Naive B cell (primary cell): ENCODE data around the gene ASTN2. TPM values are rescaled to one million over a fixed set of nuclear protein-coding genes. Genes with fewer than 3 reads are reported as not detected.

Experiments used
- ATAC-seq, 2 donors: fragments of 150-1000 bp; cut with Tn5 transposase; 2 replicates each; pipeline ENCODE4 v1.10.0; 2021; ENCODE audit warnings: low read depth in 2 of 2, mild to moderate bottlenecking in 2 of 2, moderate library complexity in 2 of 2
- DNase-seq: peaks from one replicate; pipeline ENCODE4 v3.0.0; 2022
- H3K27ac Mint-ChIP-seq, 6 donors: one replicate each; pipeline ENCODE4 v1.8.0; 2020 to 2022; ENCODE audit warnings: mild to moderate bottlenecking in 6 of 6, mixed read lengths in 6 of 6, moderate library complexity in 5 of 6, inconsistent platforms in 2 of 6
- H3K27me3 Mint-ChIP-seq, 3 donors: one replicate each; pipeline ENCODE4 v1.8.0; 2021 to 2022; ENCODE audit warnings: mixed read lengths in 3 of 3, mild to moderate bottlenecking in 1 of 3
- H3K36me3 Mint-ChIP-seq, 2 donors: one replicate each; pipeline ENCODE4 v1.8.0; 2020 to 2022; ENCODE audit warnings: mixed read lengths in 2 of 2, inconsistent platforms in 1 of 2, mild to moderate bottlenecking in 1 of 2
- H3K4me1 Mint-ChIP-seq, 3 donors: one replicate each; pipeline ENCODE4 v1.8.0; 2020 to 2022; ENCODE audit warnings: mixed read lengths in 3 of 3, inconsistent platforms in 1 of 3, mild to moderate bottlenecking in 1 of 3, moderate library complexity in 1 of 3
- H3K4me3 Mint-ChIP-seq, 8 donors: one replicate each; pipeline ENCODE4 v1.8.0; 2020 to 2022; ENCODE audit warnings: mild to moderate bottlenecking in 8 of 8, mixed read lengths in 8 of 8, moderate library complexity in 8 of 8, inconsistent platforms in 2 of 8
- H3K9me3 Mint-ChIP-seq, 7 donors: one replicate each; pipeline ENCODE4 v1.8.0; 2020 to 2022; ENCODE audit warnings: mixed read lengths in 7 of 7, mild to moderate bottlenecking in 5 of 7, inconsistent platforms in 2 of 7, moderate library complexity in 1 of 7
- polyA plus RNA-seq, 6 donors: library from polyadenylated mRNA; unstranded; fragments of 300-500 nt; fragmentation: Illumina TruSeq; gene quantifications; one replicate each; pipeline ENCODE4 v1.2.3, GENCODE V29; 2021; ENCODE audit warnings: low read depth in 6 of 6

The ASTN2 gene
- polyA plus RNA-seq, 6 donors from 2014 or later: 0.89 to 2.5 (median 1.5) TPM; not detected in 1

DNA sequence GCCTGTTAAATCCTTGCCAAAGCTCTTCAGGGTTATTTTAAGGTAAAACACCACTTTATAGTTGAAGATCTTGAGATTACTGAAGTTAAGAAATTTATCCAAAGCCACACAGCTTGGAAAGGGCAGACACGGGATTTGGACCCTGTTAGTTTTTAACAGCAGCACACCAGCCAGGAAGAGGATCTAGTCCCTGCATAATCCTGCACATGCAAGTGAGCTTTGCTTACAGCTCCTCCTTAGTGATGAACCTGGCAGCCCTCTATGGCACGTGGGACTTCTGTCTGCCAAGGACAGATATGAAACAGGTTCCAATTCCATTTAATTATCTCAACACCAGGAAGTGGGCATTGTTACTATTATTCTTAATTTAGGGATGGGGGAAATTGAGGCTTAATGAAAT, 619.0 kb downstream of the ASTN2 start:
- H3K27me3 Mint-ChIP-seq: peaks cover 0 to 8% (median 7%) of the 10 kb centered on the region in 3 donors
- no peak overlapping the region for H3K4me3 Mint-ChIP-seq
- H3K27ac Mint-ChIP-seq: no peak overlapping the region
- peaks cover 0 to 5% (median 2%) of the 10 kb centered on the region in 3 donors for H3K4me1 Mint-ChIP-seq
- peaks cover 0 to 9% (median 0%) of the 10 kb centered on the region in 7 donors for H3K9me3 Mint-ChIP-seq
- H3K36me3 Mint-ChIP-seq: no peaks in the 10 kb centered on the region
- no peak for ATAC-seq
- DNase-seq: no peak

DNA sequence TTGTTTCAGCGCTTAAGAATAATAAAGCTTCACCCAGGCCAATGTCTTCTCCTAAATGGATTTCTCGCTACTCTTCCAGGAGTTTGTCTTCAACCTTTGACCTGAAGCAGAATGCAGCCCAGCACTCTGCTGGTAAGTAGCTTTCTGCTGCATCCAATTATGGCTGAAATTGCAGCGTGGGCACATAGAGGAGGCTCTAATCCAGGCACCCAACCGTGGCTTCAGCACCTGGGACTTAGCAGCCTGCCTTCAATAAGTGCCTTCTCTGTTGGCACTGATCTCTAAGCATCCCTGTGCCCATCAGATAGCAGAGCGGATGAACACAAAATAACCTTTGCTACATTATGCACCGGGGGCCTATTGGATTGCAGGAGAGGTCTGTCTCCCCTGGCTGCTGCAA, 622.6 kb downstream of the ASTN2 start:
- Mint-ChIP-seq H3K9me3 (peaks cover 0 to 5% (median 0%) of the 10 kb centered on the region in 7 donors), H3K4me3 (no peak overlapping the region), H3K27me3 (peaks cover 0 to 8% (median 3%) of the 10 kb centered on the region in 3 donors), H3K4me1 (peaks cover 0 to 4% (median 0%) of the 10 kb centered on the region in 3 donors), H3K27ac (no peak overlapping the region), H3K36me3 (no peaks in the 10 kb centered on the region)
- DNase-seq: no peak
- no peak for ATAC-seq

DNA sequence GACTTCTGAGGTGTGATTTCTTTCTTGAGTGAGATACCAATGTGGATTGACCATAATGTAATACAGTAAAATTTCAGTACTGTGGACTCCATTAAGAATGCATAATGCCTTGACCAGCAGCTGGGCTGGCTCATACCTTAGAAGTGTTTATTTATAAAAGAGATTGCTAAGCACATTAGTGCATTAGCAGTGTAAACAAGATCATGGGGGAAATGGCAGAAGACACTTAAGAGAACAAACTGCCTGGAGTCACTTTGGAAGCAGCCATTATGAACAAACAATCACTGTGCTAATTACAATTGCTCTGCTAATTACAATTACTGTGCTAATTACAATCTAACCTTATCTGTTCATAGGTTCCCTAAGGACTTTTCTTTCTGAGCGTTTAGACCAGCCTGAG, 623.5 kb downstream of the ASTN2 start:
- ATAC-seq (no peak), DNase-seq (no peak)
- Mint-ChIP-seq H3K9me3 (peaks cover 0 to 5% (median 0%) of the 10 kb centered on the region in 7 donors), H3K27ac (no peak overlapping the region), H3K27me3 (peaks cover 0 to 9% (median 4%) of the 10 kb centered on the region in 3 donors), H3K36me3 (no peaks in the 10 kb centered on the region), H3K4me3 (no peak overlapping the region), H3K4me1 (peaks cover 0 to 4% (median 0%) of the 10 kb centered on the region in 3 donors)

DNA sequence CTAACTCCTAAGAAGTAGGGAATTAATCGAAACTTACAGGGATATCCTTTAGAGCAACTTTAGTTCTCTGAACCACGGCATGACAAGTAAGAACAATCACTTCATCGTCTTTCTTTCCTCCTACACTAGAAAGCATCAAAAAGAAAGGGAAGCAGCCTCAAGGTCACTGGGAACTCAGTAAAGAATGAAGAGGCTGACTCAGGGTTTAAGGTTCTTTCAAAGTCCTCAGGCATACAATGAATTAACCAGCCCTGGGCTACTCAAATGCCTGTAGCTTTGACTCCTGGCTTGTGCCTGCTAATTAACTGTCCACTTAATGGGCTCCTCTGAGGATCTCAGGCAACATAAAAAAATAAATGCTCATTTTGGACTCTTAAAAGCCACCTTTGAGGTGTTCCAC, 625.8 kb downstream of the ASTN2 start:
- DNase-seq: no peak
- no peak overlapping the region for H3K27ac Mint-ChIP-seq
- no peak overlapping the region for H3K4me3 Mint-ChIP-seq
- no peaks in the 10 kb centered on the region for H3K36me3 Mint-ChIP-seq
- H3K9me3 Mint-ChIP-seq: peaks cover 0 to 10% (median 2%) of the 10 kb centered on the region in 7 donors
- no peaks in the 10 kb centered on the region for H3K4me1 Mint-ChIP-seq
- no peak for ATAC-seq
- H3K27me3 Mint-ChIP-seq: peaks cover 13 to 21% (median 15%) of the 10 kb centered on the region in 3 donors

DNA sequence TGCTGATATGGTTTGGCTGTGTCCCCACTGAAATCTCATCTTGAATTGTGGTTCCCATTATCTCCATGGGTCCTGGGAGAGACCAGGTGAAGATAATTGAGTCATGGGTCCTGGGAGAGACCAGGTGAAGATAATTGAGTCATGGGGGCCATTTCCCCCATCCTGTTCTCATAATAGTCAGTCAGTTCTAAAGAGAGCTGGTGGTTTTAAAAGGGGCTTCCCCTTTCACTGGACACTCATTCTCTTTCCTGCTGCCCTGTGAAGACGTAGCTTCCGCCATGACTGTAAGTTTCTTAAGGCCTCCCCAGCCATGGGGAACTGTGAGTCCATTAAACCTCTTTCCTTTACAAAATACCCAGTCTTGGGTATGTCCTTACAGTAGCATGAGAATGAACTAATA, 628.1 kb downstream of the ASTN2 start:
- no peaks in the 10 kb centered on the region for H3K4me1 Mint-ChIP-seq
- peaks cover 13 to 21% (median 15%) of the 10 kb centered on the region in 3 donors for H3K27me3 Mint-ChIP-seq
- H3K4me3 Mint-ChIP-seq: no peak overlapping the region
- DNase-seq: no peak
- H3K36me3 Mint-ChIP-seq: no peaks in the 10 kb centered on the region
- no peak overlapping the region for H3K27ac Mint-ChIP-seq
- H3K9me3 Mint-ChIP-seq: peaks cover 0 to 10% (median 3%) of the 10 kb centered on the region in 7 donors
- no peak for ATAC-seq

DNA sequence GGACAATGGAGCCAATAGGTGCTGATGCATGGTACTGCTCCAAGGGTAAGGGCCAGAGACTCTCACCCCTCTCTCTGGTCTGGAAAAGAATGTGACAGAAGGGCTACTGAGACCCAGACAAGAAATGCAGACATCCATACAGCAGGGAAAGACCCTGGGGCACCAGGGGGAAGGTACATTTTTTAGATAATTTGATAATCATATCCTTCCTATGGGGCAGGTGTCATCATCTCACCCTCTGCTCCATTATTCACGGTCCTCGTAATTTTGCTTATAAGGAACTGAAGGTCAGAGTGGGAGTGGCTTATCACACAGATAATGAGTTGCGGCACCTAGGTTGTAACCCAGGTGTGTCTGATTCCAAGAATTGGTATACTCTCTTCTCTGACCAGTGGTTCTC, 637.7 kb downstream of the ASTN2 start:
- Mint-ChIP-seq H3K4me3 (no peak overlapping the region), H3K27ac (no peak overlapping the region), H3K36me3 (peaks cover 0 to 12% of the 10 kb centered on the region in 2 donors), H3K27me3 (peaks cover 0 to 17% (median 7%) of the 10 kb centered on the region in 3 donors), H3K9me3 (peaks cover 4 to 17% (median 6%) of the 10 kb centered on the region in 7 donors), H3K4me1 (no peaks in the 10 kb centered on the region)
- ATAC-seq (no peak), DNase-seq (no peak)

DNA sequence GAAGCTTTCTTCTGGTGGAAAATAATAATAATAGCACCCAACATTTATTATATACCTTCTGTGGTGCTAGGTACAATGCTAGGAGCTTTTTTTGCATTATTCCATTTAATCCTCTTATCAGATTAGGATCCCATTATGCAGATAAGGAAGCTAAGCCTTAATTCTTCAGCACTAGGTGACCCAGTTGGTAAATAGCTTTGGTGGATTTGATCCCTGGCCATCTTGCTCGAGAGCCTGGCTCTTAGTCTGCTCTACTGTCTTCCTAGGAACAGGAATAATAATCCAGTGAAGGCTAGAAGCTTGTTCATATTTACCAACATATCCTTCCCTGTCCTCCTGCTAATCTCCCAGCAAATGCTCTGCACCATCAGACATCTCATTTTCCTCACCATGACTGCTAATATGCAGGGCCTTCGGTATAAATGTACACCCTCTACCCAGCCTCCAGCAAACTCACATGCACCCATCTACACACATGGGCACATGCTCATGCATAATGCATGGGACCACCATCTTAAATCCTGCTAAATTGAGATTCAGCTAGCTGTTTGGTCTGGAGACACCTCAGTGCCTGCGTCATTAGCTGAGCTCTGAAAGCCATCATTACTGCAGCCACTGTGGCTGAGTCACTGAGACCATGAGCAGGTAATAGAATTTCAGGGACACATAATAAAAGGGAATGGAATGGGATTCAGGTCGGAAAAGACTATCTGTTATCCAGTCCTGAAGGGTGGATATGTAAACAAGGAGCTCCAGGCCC, 640.3 kb downstream of the ASTN2 start:
- Mint-ChIP-seq H3K4me3 (no peak overlapping the region), H3K9me3 (peaks cover 3 to 14% (median 4%) of the 10 kb centered on the region in 7 donors), H3K4me1 (no peaks in the 10 kb centered on the region), H3K36me3 (peaks cover 0 to 7% of the 10 kb centered on the region in 2 donors), H3K27me3 (peaks cover 0 to 9% (median 7%) of the 10 kb centered on the region in 3 donors), H3K27ac (no peak overlapping the region)
- ATAC-seq (no peak), DNase-seq (no peak)

DNA sequence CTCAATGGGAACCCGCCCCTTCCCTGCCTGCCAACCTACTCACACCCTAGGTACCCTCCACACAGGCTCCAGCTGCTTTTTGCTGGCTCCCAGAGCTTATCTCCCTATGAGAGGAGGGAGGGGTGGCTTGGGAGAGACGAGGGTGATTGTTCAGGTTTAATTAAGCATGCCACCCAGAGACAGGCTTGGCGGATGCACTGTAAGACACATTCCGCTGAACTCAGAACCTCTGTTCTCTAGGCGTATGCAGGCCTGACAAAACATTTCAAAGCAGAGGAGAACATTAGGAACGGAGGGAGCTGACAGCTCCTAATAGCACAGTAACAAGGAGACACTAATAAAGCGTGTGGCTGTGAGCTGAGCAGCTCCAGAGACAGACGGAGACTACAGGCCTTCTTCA, 647.6 kb downstream of the ASTN2 start:
- Mint-ChIP-seq H3K9me3 (peaks cover 0 to under 1% (median 0%) of the 10 kb centered on the region in 7 donors), H3K27me3 (peaks cover 0 to 4% (median 0%) of the 10 kb centered on the region in 3 donors), H3K4me1 (no peaks in the 10 kb centered on the region), H3K36me3 (no peaks in the 10 kb centered on the region), H3K4me3 (no peak overlapping the region), H3K27ac (no peak overlapping the region)
- DNase-seq (no peak), ATAC-seq (no peak)

DNA sequence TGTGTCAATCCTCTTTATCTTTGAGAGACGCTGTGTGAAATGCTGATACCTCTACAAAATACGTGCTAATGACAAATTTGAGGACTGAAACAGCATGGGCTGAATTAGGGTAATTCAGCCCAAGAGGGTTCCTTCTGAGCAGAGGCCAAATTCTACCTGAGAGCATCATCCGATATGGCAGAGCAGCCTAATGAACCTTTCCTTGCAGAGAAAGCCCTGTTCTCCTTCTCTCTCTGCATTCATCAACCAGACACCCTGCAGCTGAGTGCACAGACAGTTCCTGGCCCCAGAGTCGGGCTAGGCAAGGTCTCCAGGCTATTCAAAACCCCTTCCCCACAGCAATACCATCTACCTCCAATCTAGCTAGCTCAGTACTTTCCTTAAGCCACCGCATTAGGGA, 649.8 kb downstream of the ASTN2 start:
- Mint-ChIP-seq H3K4me3 (no peak overlapping the region), H3K9me3 (no peaks in the 10 kb centered on the region), H3K4me1 (no peaks in the 10 kb centered on the region), H3K27ac (no peak overlapping the region), H3K36me3 (no peaks in the 10 kb centered on the region), H3K27me3 (no peaks in the 10 kb centered on the region)
- ATAC-seq (no peak), DNase-seq (no peak)

DNA sequence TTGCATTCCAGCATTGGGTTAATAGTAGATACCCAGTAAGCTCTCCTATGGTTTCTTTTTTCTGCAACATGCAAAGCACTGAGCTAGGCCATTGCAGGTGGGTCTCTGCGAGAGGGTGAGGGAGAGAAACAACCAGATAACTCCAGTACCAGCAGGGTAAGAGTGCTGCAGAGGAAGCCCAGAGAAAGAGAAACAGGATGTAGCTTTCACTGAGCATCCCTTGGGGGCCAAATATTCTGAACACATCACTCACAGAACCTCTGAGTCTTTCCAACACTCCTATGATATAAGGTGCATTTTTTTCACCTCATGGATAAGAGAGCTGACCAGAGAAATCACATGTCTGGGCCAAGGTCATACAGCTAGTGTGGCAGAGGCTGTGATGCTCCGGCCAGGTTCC, 651.1 kb downstream of the ASTN2 start:
- Mint-ChIP-seq H3K27ac (no peak overlapping the region), H3K4me1 (no peaks in the 10 kb centered on the region), H3K27me3 (no peaks in the 10 kb centered on the region), H3K9me3 (no peaks in the 10 kb centered on the region), H3K36me3 (no peaks in the 10 kb centered on the region), H3K4me3 (no peak overlapping the region)
- DNase-seq (no peak), ATAC-seq (no peak)

DNA sequence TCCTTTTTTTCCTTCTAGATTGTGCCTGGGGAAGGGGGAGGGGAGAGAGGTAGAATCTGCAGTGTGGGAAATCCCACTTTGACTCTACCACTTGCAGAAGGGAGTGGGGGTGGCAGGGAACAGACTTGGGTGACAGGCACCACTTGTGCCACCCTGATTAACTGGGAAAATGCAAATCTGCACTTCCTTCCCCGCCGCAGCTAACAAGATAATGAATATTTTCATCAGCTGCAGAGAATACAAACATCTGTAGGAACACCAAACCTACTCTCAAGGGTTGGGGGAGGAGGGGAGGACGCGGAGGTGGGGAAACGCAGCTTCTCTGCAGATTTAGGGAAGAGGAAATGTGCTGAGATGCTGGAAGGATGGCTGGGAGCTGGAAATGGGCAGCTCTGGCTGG, 654.2 kb downstream of the ASTN2 start:
- no peak overlapping the region for H3K27ac Mint-ChIP-seq
- H3K9me3 Mint-ChIP-seq: peaks cover under 1 to 3% (median 2%) of the 10 kb centered on the region in 7 donors
- H3K27me3 Mint-ChIP-seq: peaks cover 0 to 13% (median 10%) of the 10 kb centered on the region in 3 donors
- DNase-seq (no peak), ATAC-seq (no peak)
- H3K4me3 Mint-ChIP-seq: no peak overlapping the region
- H3K4me1 Mint-ChIP-seq: no peaks in the 10 kb centered on the region
- H3K36me3 Mint-ChIP-seq: no peaks in the 10 kb centered on the region

DNA sequence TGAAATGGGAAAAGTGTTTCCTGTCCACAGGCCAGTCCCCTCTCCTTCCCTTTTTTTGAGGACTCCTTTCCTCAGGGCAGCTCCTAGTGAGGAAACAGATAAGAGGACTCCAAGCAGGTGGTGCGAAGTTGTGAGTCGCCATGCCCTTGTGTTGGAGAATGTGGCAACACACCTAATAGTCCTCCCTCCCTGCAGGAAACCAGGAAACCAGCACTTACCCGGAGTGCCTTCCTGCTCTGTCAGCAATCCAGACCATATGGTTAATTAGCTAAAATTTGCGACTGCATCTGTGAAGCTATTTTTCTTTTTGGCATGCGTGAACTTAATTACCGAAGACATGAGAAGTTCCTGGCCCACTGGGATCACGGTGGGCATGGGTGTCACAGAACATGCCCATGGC, 657.8 kb downstream of the ASTN2 start:
- no peaks in the 10 kb centered on the region for H3K36me3 Mint-ChIP-seq
- ATAC-seq (no peak), DNase-seq (no peak)
- H3K27me3 Mint-ChIP-seq: peaks cover 0 to 13% (median 10%) of the 10 kb centered on the region in 3 donors
- H3K9me3 Mint-ChIP-seq: peaks cover 2 to 13% (median 6%) of the 10 kb centered on the region in 7 donors
- H3K4me3 Mint-ChIP-seq: no peak overlapping the region
- H3K27ac Mint-ChIP-seq: peak overlapping the region in 1 of 6 donors; percentile 11
- H3K4me1 Mint-ChIP-seq: peaks cover 0 to 5% (median 0%) of the 10 kb centered on the region in 3 donors

DNA sequence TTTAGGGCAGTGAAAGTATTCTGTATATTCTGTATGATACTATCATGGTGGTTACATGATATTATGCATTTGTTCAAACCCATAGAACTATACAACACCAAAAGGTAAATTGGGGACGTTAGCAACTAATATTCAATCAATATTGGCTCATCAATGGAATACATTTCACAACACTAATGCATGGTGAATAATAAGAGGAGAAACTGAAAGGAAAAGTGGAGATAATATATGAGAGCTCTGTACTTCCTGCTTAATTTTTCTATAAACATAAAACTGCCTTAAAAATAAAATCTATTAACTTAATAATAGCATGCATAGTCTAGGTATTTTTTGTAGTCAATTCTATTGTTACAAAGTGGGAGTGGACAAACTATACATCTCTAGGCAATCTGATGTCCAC, 661.5 kb downstream of the ASTN2 start:
- Mint-ChIP-seq H3K4me3 (no peak overlapping the region), H3K36me3 (no peaks in the 10 kb centered on the region), H3K27ac (no peak overlapping the region), H3K27me3 (peaks cover 13 to 16% (median 13%) of the 10 kb centered on the region in 3 donors), H3K9me3 (peaks cover 2 to 13% (median 6%) of the 10 kb centered on the region in 7 donors), H3K4me1 (peaks cover 0 to 5% (median 0%) of the 10 kb centered on the region in 3 donors)
- ATAC-seq (no peak), DNase-seq (no peak)

DNA sequence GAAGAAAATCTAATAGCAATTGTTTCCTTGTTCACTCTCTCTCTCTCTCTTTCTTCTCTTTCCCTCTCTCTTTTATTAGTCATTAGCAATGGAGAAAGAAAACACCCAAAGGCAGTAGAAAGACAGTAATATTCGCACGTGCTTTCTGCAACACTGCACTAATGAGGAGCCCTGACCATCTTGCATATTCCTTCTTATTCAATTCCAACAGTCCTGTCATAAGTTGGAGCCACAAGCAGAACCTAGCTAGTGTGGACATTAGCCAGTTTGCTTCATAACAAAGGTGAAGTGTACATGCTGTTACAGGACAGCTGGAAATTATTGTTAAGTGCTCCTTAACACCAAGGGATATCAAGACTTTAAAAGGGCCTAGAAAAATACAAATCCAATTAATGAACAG, 664.3 kb downstream of the ASTN2 start:
- Mint-ChIP-seq H3K9me3 (peaks cover under 1 to 8% (median 4%) of the 10 kb centered on the region in 7 donors), H3K4me3 (no peak overlapping the region), H3K4me1 (peaks cover 0 to 5% (median 0%) of the 10 kb centered on the region in 3 donors), H3K27ac (no peak overlapping the region), H3K27me3 (peaks cover 14 to 19% (median 15%) of the 10 kb centered on the region in 3 donors), H3K36me3 (no peaks in the 10 kb centered on the region)
- ATAC-seq: no peak
- DNase-seq: no peak
